Measurements from ENCODE around the gene C9orf50.

The C9orf50 gene

GRCh38 chr9:129570450-129571297, 50.2 kb downstream of the C9orf50 start:
- DNase-seq (ENCODE audit: low spot score), result peak; percentile 75

- DNase-seq (ENCODE audit: low spot score), result peak; percentile 64
These were observed 51.1 kb downstream of the C9orf50 start for GRCh38 chr9:129569502-129570449.

GRCh38 chr9:129568560-129569501, 52.1 kb downstream of the C9orf50 start:
- DNase-seq (ENCODE audit: low spot score), result no peak

GRCh38 chr9:129567842-129568559, 52.9 kb downstream of the C9orf50 start:
- peak; percentile 61 for DNase-seq (ENCODE audit: low spot score)

- DNase-seq (ENCODE audit: low spot score), result no peak
These were observed 53.6 kb downstream of the C9orf50 start for GRCh38 chr9:129567329-129567728.

- no peak for DNase-seq (ENCODE audit: low spot score)
These were observed 54.2 kb downstream of the C9orf50 start for GRCh38 chr9:129566563-129567266.

GRCh38 chr9:129562917-129563316, 58.0 kb downstream of the C9orf50 start:
- DNase-seq (ENCODE audit: low spot score), result no peak

GRCh38 chr9:129562514-129562913, 58.4 kb downstream of the C9orf50 start:
- no peak for DNase-seq (ENCODE audit: low spot score)

Measured in SK-N-DZ (cell line).